HepG2 (cell line): ENCODE results near the gene EFEMP2. TPM values are rescaled to one million over a fixed set of nuclear protein-coding genes. Genes with fewer than 3 reads are reported as not detected.
A peak's percentile ranks its signal among the peaks of the same experiment; 100 is the strongest.

Experiments
- ELF1 ChIP-seq: sonication (generic); formaldehyde crosslinking; IDR thresholded peaks from 2 replicates; pipeline ENCODE4 v1.4.0; 2020; ENCODE audit warnings: missing genetic modification reagents
- KLF11 ChIP-seq: IDR thresholded peaks from 2 replicates; pipeline ENCODE4 v1.6.1; 2016; ENCODE audit warnings: missing compliant biosample characterization
- SNAPC4 ChIP-seq: sonication (generic); formaldehyde crosslinking; IDR thresholded peaks from 2 replicates; pipeline ENCODE4 v1.4.0; 2020; ENCODE audit warnings: mild to moderate bottlenecking, missing genetic modification reagents
- TBL1XR1 ChIP-seq: fragments of 150-350 bp; IDR thresholded peaks from 2 replicates; pipeline ENCODE4 v1.6.1; 2014; ENCODE audit warnings: borderline replicate concordance, low read length; ENCODE audit not compliant: partially characterized antibody
- THAP9 ChIP-seq: sonication (generic); formaldehyde crosslinking; IDR thresholded peaks from 2 replicates; pipeline ENCODE4; 2020; ENCODE audit warnings: missing genetic modification reagents, mild to moderate bottlenecking, borderline replicate concordance
- ZFP90 ChIP-seq: sonication (generic); formaldehyde crosslinking; IDR thresholded peaks from 2 replicates; pipeline ENCODE4 v1.8.0; 2022; ENCODE audit warnings: missing genetic modification reagents, mild to moderate bottlenecking, inconsistent platforms, borderline replicate concordance
- ZNF275 ChIP-seq: sonication (generic); formaldehyde crosslinking; IDR thresholded peaks from 2 replicates; pipeline ENCODE4 v1.8.0; 2022; ENCODE audit warnings: missing genetic modification reagents, mild to moderate bottlenecking, inconsistent platforms, borderline replicate concordance
- ZNF503 ChIP-seq: sonication (generic); formaldehyde crosslinking; IDR thresholded peaks from 2 replicates; pipeline ENCODE4 v1.4.0; 2020; ENCODE audit warnings: missing genetic modification reagents
- ZNF510 ChIP-seq: sonication (generic); formaldehyde crosslinking; IDR thresholded peaks from 2 replicates; pipeline ENCODE4 v1.4.0; 2020; ENCODE audit warnings: low read depth, mild to moderate bottlenecking, missing genetic modification reagents
- ZNF615 ChIP-seq: sonication (generic); formaldehyde crosslinking; IDR thresholded peaks from 2 replicates; pipeline ENCODE4 v1.5.0; 2020; ENCODE audit warnings: mild to moderate bottlenecking, missing genetic modification reagents, borderline replicate concordance
- ZNF746 ChIP-seq: sonication (generic); formaldehyde crosslinking; IDR thresholded peaks from 2 replicates; pipeline ENCODE4 v1.8.0; 2022; ENCODE audit warnings: mild to moderate bottlenecking, missing genetic modification reagents
- ZNF761 ChIP-seq: sonication (generic); formaldehyde crosslinking; conservative IDR thresholded peaks from 2 replicates; pipeline ENCODE4 v1.4.0; 2020; ENCODE audit warnings: mild to moderate bottlenecking, missing genetic modification reagents
- ZNF777 ChIP-seq: sonication (generic); formaldehyde crosslinking; IDR thresholded peaks from 2 replicates; pipeline ENCODE4 v1.4.0; 2020; ENCODE audit warnings: missing genetic modification reagents
- ZNF784 ChIP-seq: sonication (generic); formaldehyde crosslinking; IDR thresholded peaks from 2 replicates; pipeline ENCODE4 v1.5.1; 2020; ENCODE audit warnings: missing genetic modification reagents, mild to moderate bottlenecking, borderline replicate concordance
- ZNF792 ChIP-seq: IDR thresholded peaks from 2 replicates; pipeline ENCODE4 v1.6.1; 2016
- polyA plus RNA-seq, 8 experiments: library from polyadenylated mRNA; depleted of rRNA in 3 of 8; stranded (reverse) in 7 of 8; unstranded in 1 of 8; fragments of >200 nt; fragmentation: Illumina TruSeq in 4 of 8; extraction: Trizol in 4 of 8; gene quantifications; 2 replicates each; pipeline versions ENCODE4 v1.2.1 to v1.2.3, GENCODE V29; 2011 to 2016; ENCODE audit warnings: low read depth in 4 of 8, missing spikeins in 1 of 8, mixed read lengths in 1 of 8; ENCODE audit not compliant: insufficient read depth in 1 of 8
- total RNA-seq, 5 experiments: library from RNA; depleted of rRNA; stranded (reverse); fragments of >200 nt; fragmentation: Illumina TruSeq; extraction: Trizol; gene quantifications; 2 replicates each; pipeline ENCODE4 v1.2.3, GENCODE V29; 2016; ENCODE audit warnings: low read depth in 1 of 5
- TF ChIP-seq, protein P1 (sequence below): sonication (generic); formaldehyde crosslinking; IDR thresholded peaks from 2 replicates; pipeline ENCODE4 v1.5.0; 2020; ENCODE audit warnings: mild to moderate bottlenecking, missing genetic modification reagents, moderate library complexity

Gene EFEMP2
- total and polyA plus RNA-seq, 2 of the 13 experiments (the other 11 are each of a cell fraction or from before 2014, with no cell fraction given), result 7.4 to 29.7 TPM

DNA sequence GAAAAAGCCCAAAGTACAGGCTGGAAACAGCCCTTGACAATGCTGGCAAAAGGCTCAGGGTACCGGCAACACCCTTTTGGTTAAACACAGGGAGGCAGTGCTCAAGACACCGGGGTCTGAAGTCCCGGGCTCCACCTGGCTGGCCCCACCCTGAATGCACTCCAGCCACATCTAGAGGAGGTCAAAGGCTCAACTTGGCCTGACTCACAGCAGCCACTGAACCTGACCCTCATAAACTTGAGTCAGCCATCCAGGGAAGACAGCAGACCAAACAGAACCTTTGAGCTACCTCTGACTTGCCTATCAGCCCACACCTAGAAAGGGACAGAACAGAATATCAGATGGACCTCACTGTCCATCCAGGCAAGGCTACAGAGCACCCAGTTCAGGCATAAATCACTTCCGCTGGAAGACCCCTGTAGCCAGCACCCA is 18.4 kb downstream of the EFEMP2 start (continued):
- no peak for TF ChIP-seq ZNF784 (CRISPR knock-in tag)
- TF ChIP-seq, protein P1, sequence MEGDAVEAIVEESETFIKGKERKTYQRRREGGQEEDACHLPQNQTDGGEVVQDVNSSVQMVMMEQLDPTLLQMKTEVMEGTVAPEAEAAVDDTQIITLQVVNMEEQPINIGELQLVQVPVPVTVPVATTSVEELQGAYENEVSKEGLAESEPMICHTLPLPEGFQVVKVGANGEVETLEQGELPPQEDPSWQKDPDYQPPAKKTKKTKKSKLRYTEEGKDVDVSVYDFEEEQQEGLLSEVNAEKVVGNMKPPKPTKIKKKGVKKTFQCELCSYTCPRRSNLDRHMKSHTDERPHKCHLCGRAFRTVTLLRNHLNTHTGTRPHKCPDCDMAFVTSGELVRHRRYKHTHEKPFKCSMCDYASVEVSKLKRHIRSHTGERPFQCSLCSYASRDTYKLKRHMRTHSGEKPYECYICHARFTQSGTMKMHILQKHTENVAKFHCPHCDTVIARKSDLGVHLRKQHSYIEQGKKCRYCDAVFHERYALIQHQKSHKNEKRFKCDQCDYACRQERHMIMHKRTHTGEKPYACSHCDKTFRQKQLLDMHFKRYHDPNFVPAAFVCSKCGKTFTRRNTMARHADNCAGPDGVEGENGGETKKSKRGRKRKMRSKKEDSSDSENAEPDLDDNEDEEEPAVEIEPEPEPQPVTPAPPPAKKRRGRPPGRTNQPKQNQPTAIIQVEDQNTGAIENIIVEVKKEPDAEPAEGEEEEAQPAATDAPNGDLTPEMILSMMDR (CRISPR knock-in tag), result no peak
- no peak for TF ChIP-seq ZNF503 (CRISPR knock-in tag)
- no peak for TF ChIP-seq ZNF761 (CRISPR knock-in tag)
- TF ChIP-seq ZNF792 (CRISPR knock-in tag), result 0 out of 2 replicates have a peak, but pooled peaks have one; percentile 35
- TF ChIP-seq ZNF777 (CRISPR knock-in tag), result no peak
- TF ChIP-seq SNAPC4 (CRISPR knock-in tag), result no peak
- TF ChIP-seq ZFP90, result 0 out of 2 replicates have a peak, but pooled peaks have one; percentile 28
- TF ChIP-seq KLF11 (CRISPR knock-in tag), result no peak
- TF ChIP-seq TBL1XR1, result peak; percentile 99
- TF ChIP-seq THAP9, result no peak
- TF ChIP-seq ZNF746 (CRISPR knock-in tag), result no peak
- no peak for TF ChIP-seq ZNF615 (CRISPR knock-in tag)
- TF ChIP-seq ZNF510 (CRISPR knock-in tag), result no peak
- TF ChIP-seq ELF1 (CRISPR knock-in tag), result no peak
- TF ChIP-seq ZNF275, result no peak
